Skin of body (tissue), 2 donors: ENCODE measurements around the gene GNAI3. TPM values are rescaled to one million over a fixed set of nuclear protein-coding genes. Genes with fewer than 3 reads are reported as not detected.

Experiments
- DNase-seq: peaks from one replicate; lab custom pipeline; 2025; lab: John Stamatoyannopoulos, UW
- total RNA-seq: library from RNA; depleted of rRNA; stranded (reverse); fragments of >200 nt; gene quantifications from one replicate; pipeline ENCODE4 v1.2.3, GENCODE V29; 2014

GNAI3 gene
- total RNA-seq, 1 donor from 2014 or later, result 11.8 TPM

GRCh38 chr1:109635862-109636200 is 87.4 kb downstream of the GNAI3 start:
- DNase-seq, result no peak

DNA sequence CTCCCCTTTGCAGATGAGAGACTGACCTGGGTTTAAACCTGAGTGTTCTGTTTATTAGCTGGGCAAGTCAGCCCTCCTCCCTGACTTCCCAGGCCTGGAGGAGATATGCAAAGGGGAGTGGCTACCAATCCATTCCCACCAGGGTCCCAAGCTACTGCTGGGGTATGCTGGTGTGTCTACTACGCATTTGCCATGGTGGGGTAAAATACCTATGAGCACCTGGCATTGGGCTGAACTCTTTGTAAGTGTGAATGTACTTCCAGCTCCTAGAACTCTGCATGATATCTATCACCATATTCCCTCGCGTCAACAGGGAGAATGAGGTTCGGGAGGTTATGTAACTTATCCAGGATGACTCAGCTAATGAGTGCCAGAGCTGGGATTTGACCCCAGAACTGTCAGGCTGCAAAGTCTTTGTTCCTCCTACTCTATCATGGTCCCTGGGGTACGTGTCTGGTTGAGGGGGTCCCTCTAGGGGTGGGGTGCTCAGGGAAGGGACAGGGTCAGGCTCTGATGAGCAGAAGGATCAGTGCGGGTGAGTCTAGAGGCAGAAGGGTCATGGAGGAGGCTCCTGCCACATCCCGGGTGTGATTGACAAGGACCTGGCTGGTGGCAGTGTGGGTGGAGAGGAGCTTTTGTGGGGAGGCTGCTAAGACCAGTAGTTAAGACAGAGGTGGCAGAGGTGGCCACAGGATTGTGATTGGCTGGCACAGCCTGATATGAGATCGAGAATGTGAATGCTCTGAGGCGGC is 88.0 kb downstream of the GNAI3 start:
- no peak for DNase-seq

DNA sequence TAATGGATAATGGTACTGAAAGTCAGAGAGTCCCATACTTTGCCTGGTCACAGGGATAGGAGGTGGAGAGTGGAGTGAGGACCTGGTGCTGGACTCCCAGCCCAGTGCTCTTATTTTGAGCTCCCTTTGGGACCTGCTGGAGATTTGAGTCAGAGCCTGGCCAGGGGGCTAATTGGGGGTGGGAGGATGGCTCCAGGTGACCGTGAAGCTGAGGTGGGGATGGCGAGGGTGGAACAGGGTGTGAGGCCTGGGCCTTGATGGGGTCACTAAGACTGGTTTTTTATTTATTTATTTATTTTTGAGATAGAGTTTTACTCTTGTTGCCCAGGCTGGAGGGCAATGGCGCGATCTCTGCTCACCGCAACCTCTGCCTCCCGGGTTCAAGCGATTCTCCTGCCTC is 89.0 kb downstream of the GNAI3 start:
- no peak for DNase-seq

GRCh38 chr1:109639063-109639840 is 90.8 kb downstream of the GNAI3 start:
- no peak for DNase-seq

DNA sequence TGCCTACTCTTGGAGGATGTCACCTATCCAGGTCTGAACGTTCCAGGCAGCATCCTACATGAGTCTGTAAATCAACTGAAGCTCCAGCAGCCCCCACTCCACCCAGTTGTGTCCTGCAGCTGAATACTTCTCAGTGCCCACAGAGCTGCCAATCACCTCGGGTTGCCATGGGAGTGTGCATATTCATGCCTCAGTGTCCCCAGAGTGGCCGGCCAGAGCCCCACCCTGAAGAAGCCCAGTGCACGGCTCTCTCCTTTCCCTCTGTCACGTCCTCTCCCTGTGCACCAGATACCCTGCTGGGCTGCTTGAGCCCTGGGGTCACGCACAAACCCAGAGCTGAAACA is 91.4 kb downstream of the GNAI3 start:
- DNase-seq, result no peak

GRCh38 chr1:109640285-109640865 is 92.0 kb downstream of the GNAI3 start:
- DNase-seq, result peak; percentile 24

DNA sequence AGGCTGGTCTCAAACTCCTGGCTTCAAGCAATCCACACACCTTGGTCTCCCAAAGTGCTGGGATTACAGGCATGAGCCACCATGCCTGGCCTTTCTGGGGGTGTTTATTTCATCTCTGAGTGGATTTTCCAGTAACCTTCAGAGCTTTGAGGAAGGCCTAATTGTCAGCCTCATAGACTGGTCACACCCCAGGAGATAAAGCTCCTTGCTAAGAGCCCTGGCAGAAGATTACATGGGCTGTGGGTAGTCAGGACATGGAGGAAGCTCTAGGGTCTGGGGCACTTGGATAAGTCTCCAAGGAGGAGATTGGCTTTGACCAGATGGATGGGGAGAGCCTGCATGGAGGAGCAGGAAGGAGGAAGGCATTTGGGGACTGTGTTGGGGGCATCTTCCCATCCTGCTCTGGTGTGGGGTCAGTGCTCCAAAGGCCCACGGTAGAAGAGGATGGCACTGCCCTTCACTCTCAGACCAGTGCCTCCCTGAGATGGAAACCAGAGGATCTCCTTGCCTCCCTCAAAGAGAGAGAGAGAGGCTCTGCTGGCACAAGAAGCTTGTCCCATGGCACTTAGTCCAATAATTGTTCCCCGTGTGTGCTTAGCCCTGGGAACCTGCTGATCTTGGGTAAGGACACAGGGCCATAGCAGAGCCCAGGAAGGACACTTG is 92.8 kb downstream of the GNAI3 start:
- DNase-seq, result no peak

GRCh38 chr1:109641861-109642260 is 93.4 kb downstream of the GNAI3 start:
- DNase-seq, result no peak

GRCh38 chr1:109642626-109643025 is 94.2 kb downstream of the GNAI3 start:
- DNase-seq, result no peak

GRCh38 chr1:109643385-109644230 is 95.2 kb downstream of the GNAI3 start:
- DNase-seq, result peak; percentile 14

GRCh38 chr1:109644670-109645069 is 96.3 kb downstream of the GNAI3 start:
- no peak for DNase-seq

- DNase-seq, result peak; percentile 57
These were observed 101.1 kb downstream of the GNAI3 start for GRCh38 chr1:109649491-109649914.

- DNase-seq, result no peak
These were observed 102.2 kb downstream of the GNAI3 start for GRCh38 chr1:109650609-109651008.

GRCh38 chr1:109652402-109652801 is 104.0 kb downstream of the GNAI3 start:
- DNase-seq, result no peak

DNA sequence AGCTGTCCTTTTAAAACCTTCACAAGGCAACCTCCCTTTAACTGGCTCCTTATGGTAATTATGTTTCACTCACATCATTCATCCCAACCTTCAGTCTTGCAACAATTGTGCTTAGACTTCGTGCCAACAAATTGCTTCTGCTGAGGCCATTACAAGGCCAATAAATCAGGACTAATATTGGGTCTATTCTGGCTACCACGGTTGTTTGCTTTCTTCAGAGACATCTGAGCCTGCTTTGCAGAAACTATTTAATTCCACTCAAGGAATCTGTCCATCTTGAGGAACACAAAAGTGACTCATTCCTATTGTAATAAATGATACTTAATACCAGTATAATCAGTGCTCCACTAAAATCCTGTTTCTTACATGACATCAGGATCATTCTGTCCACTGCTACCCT is 104.9 kb downstream of the GNAI3 start:
- DNase-seq, result no peak

DNA sequence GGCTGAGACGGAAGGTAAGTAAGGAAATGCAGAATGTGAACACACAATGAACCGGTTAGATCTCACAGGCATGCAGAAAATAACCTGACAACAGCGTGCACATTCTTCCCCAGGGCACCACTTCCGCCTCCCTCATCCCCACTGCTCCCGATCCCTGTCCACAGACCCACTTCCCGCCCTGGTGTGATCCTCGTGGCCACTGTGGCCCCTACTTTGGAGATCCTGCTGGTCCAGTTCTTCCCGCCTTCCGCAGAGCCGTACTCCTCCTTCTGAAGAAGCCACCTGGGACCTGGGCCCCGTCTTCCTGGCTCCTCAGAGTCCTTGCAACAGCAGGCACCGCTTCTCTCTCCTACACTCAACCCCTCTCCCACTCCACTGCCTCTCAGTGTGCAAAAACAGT is 106.1 kb downstream of the GNAI3 start:
- DNase-seq, result no peak

GRCh38 chr1:109655615-109656519 is 107.5 kb downstream of the GNAI3 start, which contains the start of gene GSTM4:
Gene GSTM4, plus strand, starts transcription at chr1:109656099. Its CDS starts 291 bp downstream, at chr1:109656390.
- peak; percentile 46 for DNase-seq

GRCh38 chr1:109657395-109657794 is 109.0 kb downstream of the GNAI3 start:
- no peak for DNase-seq

DNA sequence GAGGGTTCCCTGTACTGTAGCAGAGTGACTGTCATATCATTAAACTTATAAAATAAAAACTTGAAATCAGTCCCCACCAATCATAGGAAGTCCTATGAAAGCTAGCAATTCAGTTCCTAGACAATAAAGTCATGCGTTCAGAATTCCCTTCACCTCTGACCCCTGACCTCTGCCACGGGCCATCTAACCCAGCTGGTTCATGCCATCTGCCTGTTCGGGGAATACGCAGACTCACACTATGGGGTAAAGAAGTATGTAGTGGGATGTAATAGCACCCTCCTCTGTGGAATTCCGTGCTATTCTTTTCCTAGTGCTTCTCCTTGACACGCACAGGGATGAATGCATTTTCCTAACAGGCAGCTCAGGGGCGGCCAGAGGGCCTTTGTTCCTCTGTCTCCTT is 109.6 kb downstream of the GNAI3 start:
- no peak for DNase-seq

DNA sequence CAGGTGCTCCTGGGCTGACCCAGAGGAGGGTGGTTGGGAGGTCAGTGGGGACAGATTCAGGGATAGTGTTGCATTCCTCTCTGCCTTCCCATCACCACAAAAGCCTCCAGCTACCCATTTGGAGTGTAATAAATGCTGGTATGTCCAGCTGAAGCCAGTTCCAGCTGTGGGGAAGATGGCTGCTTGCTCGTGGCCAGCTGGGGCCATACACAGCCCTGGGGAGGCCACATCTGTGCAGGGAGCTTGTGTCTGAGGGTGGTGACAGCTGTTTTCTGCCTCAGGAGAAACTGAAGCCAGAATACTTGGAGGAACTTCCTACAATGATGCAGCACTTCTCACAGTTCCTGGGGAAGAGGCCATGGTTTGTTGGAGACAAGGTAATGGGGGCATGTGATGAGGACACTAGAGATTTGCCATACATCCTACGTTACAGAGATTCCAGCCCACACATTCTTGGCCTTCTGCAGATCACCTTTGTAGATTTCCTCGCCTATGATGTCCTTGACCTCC is 110.2 kb downstream of the GNAI3 start:
- no peak for DNase-seq
